Middle frontal gyrus (tissue), 1 donor: Measurements from ENCODE around the gene CALCOCO1.
"Not testable (repeated sequence)": the region's sequence is repeated elsewhere in the genome, so short reads cannot be mapped to it uniquely, and the experiment has no call there.

ENCODE experiments used
- DNase-seq: peaks from one replicate; pipeline ENCODE4 v3.0.0-alpha.2; 2015; ENCODE audit warnings: low spot score; ENCODE audit errors: extremely low spot score

Gene CALCOCO1

GRCh38 chr12:53698948-53699677, 28.1 kb downstream of the CALCOCO1 start:
- DNase-seq = no peak

GRCh38 chr12:53696655-53697331, 30.5 kb downstream of the CALCOCO1 start:
- DNase-seq = no peak

- peak; percentile 84 for DNase-seq
These were observed 31.0 kb downstream of the CALCOCO1 start for GRCh38 chr12:53696285-53696654.

GRCh38 chr12:53695152-53696145, 31.8 kb downstream of the CALCOCO1 start:
- no peak for DNase-seq

GRCh38 chr12:53694756-53695151, 32.5 kb downstream of the CALCOCO1 start:
- no peak for DNase-seq

- no peak for DNase-seq
These were observed 39.1 kb downstream of the CALCOCO1 start for GRCh38 chr12:53688134-53688533.

GRCh38 chr12:53686436-53686835, 40.8 kb downstream of the CALCOCO1 start:
- DNase-seq = no peak

GRCh38 chr12:53684654-53685220, 42.5 kb downstream of the CALCOCO1 start:
- no peak for DNase-seq

GRCh38 chr12:53683983-53684382, 43.3 kb downstream of the CALCOCO1 start:
- no peak for DNase-seq

- DNase-seq = no peak
These were observed 43.8 kb downstream of the CALCOCO1 start for GRCh38 chr12:53683494-53683893.

GRCh38 chr12:53680061-53680460, 47.2 kb downstream of the CALCOCO1 start:
- DNase-seq = not testable (repeated sequence)

- DNase-seq = no peak
These were observed 49.5 kb downstream of the CALCOCO1 start for GRCh38 chr12:53677800-53678148.

GRCh38 chr12:53677016-53677799, 50.0 kb downstream of the CALCOCO1 start:
- no peak for DNase-seq

- DNase-seq = peak; percentile 32
These were observed 50.6 kb downstream of the CALCOCO1 start for GRCh38 chr12:53676656-53677015.

- peak; percentile 98 for DNase-seq
These were observed 51.3 kb downstream of the CALCOCO1 start, which contains the start of gene ATP5MC2 for GRCh38 chr12:53675701-53676607. TSS of gene ATP5MC2 (minus strand) at chr12:53676083. CDS start at chr12:53672614, 3,469 bp downstream.

- no peak for DNase-seq
These were observed 52.1 kb downstream of the CALCOCO1 start for GRCh38 chr12:53674977-53675700.

GRCh38 chr12:53670971-53671370, 56.3 kb downstream of the CALCOCO1 start:
- DNase-seq = no peak

GRCh38 chr12:53670308-53670707, 56.9 kb downstream of the CALCOCO1 start:
- DNase-seq = no peak

GRCh38 chr12:53667080-53667479, 60.2 kb downstream of the CALCOCO1 start:
- no peak for DNase-seq
